ENCODE results near the gene EEFSEC. TPM values are rescaled to one million over a fixed set of nuclear protein-coding genes. Genes with fewer than 3 reads are reported as not detected.

EEFSEC gene
- total and polyA plus RNA-seq, 2 experiments from 2014 or later: 10.1 to 16.2 TPM

DNA sequence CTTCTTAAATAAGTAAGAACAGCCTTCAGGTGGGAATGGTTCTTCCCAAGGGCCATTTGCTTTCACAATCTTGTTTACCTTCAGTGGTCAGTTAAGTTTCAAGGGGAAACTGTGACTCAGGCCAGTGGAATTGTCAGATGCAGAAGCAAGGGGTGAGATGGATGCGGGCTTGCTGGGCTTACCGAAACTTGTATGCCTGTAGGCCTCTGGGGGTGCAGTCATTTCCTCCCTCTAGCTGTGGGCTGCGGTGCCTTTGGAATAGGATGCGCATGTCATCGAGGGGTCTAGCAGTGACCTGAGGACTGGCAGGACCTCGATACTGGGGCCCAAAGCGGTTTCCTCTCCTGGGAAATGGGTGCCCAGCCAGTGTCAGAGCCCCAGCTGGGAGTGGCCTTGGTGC lies 121.6 kb downstream of the EEFSEC start:
- no peak for ATAC-seq

More for the DNA sequence above, 121.6 kb downstream of the EEFSEC start:
- Mint-ChIP-seq H3K4me3 (no peak overlapping the region), H3K27ac (no peak overlapping the region), H3K36me3 (ENCODE audit: low read depth) (no peaks in the 10 kb centered on the region), H3K4me1 (peaks cover 73% of the 10 kb centered on the region), H3K9me3 (no peaks in the 10 kb centered on the region), H3K27me3 (ENCODE audit: insufficient read depth, low read depth, poor library complexity) (peaks cover 17% of the 10 kb centered on the region)
- TF ChIP-seq ZNF331 (CRISPR knock-in tag; IDR thresholded peaks at IDR 0.05; ENCODE audit: low read depth): no peak
- no peak for TF ChIP-seq POLR2AphosphoS5 (IDR thresholded peaks at IDR 0.05; ENCODE audit: low read depth)
- TF ChIP-seq CREB1 (CRISPR knock-in tag; IDR thresholded peaks at IDR 0.05; ENCODE audit: low read depth): no peak
- TF ChIP-seq JUNB (IDR thresholded peaks at IDR 0.05; ENCODE audit: unreplicated experiment): no peak
- TF ChIP-seq EZH2 (IDR thresholded peaks at IDR 0.05; ENCODE audit: low read depth, unreplicated experiment): no peak
- TF ChIP-seq, protein P1, sequence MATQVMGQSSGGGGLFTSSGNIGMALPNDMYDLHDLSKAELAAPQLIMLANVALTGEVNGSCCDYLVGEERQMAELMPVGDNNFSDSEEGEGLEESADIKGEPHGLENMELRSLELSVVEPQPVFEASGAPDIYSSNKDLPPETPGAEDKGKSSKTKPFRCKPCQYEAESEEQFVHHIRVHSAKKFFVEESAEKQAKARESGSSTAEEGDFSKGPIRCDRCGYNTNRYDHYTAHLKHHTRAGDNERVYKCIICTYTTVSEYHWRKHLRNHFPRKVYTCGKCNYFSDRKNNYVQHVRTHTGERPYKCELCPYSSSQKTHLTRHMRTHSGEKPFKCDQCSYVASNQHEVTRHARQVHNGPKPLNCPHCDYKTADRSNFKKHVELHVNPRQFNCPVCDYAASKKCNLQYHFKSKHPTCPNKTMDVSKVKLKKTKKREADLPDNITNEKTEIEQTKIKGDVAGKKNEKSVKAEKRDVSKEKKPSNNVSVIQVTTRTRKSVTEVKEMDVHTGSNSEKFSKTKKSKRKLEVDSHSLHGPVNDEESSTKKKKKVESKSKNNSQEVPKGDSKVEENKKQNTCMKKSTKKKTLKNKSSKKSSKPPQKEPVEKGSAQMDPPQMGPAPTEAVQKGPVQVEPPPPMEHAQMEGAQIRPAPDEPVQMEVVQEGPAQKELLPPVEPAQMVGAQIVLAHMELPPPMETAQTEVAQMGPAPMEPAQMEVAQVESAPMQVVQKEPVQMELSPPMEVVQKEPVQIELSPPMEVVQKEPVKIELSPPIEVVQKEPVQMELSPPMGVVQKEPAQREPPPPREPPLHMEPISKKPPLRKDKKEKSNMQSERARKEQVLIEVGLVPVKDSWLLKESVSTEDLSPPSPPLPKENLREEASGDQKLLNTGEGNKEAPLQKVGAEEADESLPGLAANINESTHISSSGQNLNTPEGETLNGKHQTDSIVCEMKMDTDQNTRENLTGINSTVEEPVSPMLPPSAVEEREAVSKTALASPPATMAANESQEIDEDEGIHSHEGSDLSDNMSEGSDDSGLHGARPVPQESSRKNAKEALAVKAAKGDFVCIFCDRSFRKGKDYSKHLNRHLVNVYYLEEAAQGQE (IDR thresholded peaks at IDR 0.05; ENCODE audit: unreplicated experiment): no peak
- TF ChIP-seq, protein P2, sequence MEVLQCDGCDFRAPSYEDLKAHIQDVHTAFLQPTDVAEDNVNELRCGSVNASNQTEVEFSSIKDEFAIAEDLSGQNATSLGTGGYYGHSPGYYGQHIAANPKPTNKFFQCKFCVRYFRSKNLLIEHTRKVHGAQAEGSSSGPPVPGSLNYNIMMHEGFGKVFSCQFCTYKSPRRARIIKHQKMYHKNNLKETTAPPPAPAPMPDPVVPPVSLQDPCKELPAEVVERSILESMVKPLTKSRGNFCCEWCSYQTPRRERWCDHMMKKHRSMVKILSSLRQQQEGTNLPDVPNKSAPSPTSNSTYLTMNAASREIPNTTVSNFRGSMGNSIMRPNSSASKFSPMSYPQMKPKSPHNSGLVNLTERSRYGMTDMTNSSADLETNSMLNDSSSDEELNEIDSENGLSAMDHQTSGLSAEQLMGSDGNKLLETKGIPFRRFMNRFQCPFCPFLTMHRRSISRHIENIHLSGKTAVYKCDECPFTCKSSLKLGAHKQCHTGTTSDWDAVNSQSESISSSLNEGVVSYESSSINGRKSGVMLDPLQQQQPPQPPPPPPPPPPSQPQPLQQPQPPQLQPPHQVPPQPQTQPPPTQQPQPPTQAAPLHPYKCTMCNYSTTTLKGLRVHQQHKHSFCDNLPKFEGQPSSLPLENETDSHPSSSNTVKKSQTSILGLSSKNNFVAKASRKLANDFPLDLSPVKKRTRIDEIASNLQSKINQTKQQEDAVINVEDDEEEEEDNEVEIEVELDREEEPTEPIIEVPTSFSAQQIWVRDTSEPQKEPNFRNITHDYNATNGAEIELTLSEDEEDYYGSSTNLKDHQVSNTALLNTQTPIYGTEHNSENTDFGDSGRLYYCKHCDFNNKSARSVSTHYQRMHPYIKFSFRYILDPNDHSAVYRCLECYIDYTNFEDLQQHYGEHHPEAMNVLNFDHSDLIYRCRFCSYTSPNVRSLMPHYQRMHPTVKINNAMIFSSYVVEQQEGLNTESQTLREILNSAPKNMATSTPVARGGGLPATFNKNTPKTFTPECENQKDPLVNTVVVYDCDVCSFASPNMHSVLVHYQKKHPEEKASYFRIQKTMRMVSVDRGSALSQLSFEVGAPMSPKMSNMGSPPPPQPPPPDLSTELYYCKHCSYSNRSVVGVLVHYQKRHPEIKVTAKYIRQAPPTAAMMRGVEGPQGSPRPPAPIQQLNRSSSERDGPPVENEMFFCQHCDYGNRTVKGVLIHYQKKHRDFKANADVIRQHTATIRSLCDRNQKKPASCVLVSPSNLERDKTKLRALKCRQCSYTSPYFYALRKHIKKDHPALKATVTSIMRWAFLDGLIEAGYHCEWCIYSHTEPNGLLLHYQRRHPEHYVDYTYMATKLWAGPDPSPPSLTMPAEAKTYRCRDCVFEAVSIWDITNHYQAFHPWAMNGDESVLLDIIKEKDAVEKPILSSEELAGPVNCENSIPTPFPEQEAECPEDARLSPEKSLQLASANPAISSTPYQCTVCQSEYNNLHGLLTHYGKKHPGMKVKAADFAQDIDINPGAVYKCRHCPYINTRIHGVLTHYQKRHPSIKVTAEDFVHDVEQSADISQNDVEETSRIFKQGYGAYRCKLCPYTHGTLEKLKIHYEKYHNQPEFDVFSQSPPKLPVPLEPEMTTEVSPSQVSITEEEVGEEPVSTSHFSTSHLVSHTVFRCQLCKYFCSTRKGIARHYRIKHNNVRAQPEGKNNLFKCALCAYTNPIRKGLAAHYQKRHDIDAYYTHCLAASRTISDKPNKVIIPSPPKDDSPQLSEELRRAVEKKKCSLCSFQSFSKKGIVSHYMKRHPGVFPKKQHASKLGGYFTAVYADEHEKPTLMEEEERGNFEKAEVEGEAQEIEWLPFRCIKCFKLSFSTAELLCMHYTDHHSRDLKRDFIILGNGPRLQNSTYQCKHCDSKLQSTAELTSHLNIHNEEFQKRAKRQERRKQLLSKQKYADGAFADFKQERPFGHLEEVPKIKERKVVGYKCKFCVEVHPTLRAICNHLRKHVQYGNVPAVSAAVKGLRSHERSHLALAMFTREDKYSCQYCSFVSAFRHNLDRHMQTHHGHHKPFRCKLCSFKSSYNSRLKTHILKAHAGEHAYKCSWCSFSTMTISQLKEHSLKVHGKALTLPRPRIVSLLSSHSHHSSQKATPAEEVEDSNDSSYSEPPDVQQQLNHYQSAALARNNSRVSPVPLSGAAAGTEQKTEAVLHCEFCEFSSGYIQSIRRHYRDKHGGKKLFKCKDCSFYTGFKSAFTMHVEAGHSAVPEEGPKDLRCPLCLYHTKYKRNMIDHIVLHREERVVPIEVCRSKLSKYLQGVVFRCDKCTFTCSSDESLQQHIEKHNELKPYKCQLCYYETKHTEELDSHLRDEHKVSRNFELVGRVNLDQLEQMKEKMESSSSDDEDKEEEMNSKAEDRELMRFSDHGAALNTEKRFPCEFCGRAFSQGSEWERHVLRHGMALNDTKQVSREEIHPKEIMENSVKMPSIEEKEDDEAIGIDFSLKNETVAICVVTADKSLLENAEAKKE (CRISPR knock-in tag; IDR thresholded peaks at IDR 0.05): no peak
- no peak for TF ChIP-seq NANOG (IDR thresholded peaks at IDR 0.05; ENCODE audit: borderline replicate concordance)
- TF ChIP-seq, protein P3, sequence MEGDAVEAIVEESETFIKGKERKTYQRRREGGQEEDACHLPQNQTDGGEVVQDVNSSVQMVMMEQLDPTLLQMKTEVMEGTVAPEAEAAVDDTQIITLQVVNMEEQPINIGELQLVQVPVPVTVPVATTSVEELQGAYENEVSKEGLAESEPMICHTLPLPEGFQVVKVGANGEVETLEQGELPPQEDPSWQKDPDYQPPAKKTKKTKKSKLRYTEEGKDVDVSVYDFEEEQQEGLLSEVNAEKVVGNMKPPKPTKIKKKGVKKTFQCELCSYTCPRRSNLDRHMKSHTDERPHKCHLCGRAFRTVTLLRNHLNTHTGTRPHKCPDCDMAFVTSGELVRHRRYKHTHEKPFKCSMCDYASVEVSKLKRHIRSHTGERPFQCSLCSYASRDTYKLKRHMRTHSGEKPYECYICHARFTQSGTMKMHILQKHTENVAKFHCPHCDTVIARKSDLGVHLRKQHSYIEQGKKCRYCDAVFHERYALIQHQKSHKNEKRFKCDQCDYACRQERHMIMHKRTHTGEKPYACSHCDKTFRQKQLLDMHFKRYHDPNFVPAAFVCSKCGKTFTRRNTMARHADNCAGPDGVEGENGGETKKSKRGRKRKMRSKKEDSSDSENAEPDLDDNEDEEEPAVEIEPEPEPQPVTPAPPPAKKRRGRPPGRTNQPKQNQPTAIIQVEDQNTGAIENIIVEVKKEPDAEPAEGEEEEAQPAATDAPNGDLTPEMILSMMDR (conservative IDR thresholded peaks at IDR 0.05; ENCODE audit: low read depth in 2 of 2): no peak
- TF ChIP-seq, protein P4, sequence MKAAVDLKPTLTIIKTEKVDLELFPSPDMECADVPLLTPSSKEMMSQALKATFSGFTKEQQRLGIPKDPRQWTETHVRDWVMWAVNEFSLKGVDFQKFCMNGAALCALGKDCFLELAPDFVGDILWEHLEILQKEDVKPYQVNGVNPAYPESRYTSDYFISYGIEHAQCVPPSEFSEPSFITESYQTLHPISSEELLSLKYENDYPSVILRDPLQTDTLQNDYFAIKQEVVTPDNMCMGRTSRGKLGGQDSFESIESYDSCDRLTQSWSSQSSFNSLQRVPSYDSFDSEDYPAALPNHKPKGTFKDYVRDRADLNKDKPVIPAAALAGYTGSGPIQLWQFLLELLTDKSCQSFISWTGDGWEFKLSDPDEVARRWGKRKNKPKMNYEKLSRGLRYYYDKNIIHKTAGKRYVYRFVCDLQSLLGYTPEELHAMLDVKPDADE (IDR thresholded peaks at IDR 0.05): no peak
- TF ChIP-seq EZH2phosphoT487 (IDR thresholded peaks at IDR 0.05; ENCODE audit: unreplicated experiment): no peak
- no peak for TF ChIP-seq STAT1 (IDR thresholded peaks at IDR 0.05; ENCODE audit: unreplicated experiment)
- no peak for TF ChIP-seq ZNF114 (CRISPR knock-in tag; IDR thresholded peaks at IDR 0.05)
- peaks cover 32% of the 10 kb centered on the region for H3K4me1 ChIP-seq (ENCODE audit: insufficient read depth)
- no peaks in the 10 kb centered on the region; the same call in 1 of the 2 replicates for H3F3A ChIP-seq (replicated peaks; ENCODE audit: low read depth)
- no peak for DNase-seq (ENCODE audit: low spot score)
- H3K4me3 ChIP-seq: no peak overlapping the region
- H3K36me3 ChIP-seq (ENCODE audit: insufficient read depth): no peaks in the 10 kb centered on the region
- H2AFZ ChIP-seq: no peak overlapping the region
- H3K27ac ChIP-seq (ENCODE audit: low read depth): no peak overlapping the region
- no peaks in the 10 kb centered on the region for H4K20me1 ChIP-seq (replicated peaks; ENCODE audit: insufficient read depth)
- H3K27me3 ChIP-seq (ENCODE audit: insufficient read depth): no peaks in the 10 kb centered on the region
- no peak overlapping the region for H3K4me2 ChIP-seq
- H3K9me2 ChIP-seq (ENCODE audit: insufficient read depth): no peaks in the 10 kb centered on the region
- no peaks in the 10 kb centered on the region for H3K79me2 ChIP-seq (replicated peaks; ENCODE audit: insufficient read depth)
